Aorta (tissue), 5 donors: Measurements from ENCODE around the gene HSPA12A. TPM values are rescaled to one million over a fixed set of nuclear protein-coding genes. Genes with fewer than 3 reads are reported as not detected.

ENCODE experiments used
- ATAC-seq: fragments of 200-7000 bp; cut with Tn5 transposase; one replicate; pipeline ENCODE4 v1.9.1; 2022; ENCODE audit warnings: moderate library complexity; ENCODE audit not compliant: low FRiP score
- DNase-seq, 2 donors: peaks; one replicate each; pipeline ENCODE4 v3.0.0-alpha.2; 2020
- H3K27ac ChIP-seq, 2 donors: one replicate each; pipeline ENCODE4 v1.5.1; 2013; ENCODE audit warnings: low read length in 2 of 2, mild to moderate bottlenecking in 2 of 2, moderate library complexity in 2 of 2, control low read depth in 1 of 2, inconsistent platforms in 1 of 2, low read depth in 1 of 2
- H3K27me3 ChIP-seq, 2 donors: one replicate each; pipeline ENCODE4 v1.6.1; 2013; ENCODE audit warnings: control low read depth in 1 of 2, low read length in 1 of 2, mild to moderate bottlenecking in 1 of 2, moderate library complexity in 1 of 2; ENCODE audit not compliant: insufficient read depth in 2 of 2, control insufficient read depth in 1 of 2
- H3K36me3 ChIP-seq, 2 donors: one replicate each; pipeline ENCODE4 v1.6.1; 2013; ENCODE audit warnings: control low read depth in 1 of 2, low read length in 1 of 2, mild to moderate bottlenecking in 1 of 2; ENCODE audit not compliant: insufficient read depth in 2 of 2, control insufficient read depth in 1 of 2
- H3K4me1 ChIP-seq, 2 donors: one replicate each; pipeline ENCODE4 v1.6.1; 2013; ENCODE audit warnings: low read length in 2 of 2, control low read depth in 1 of 2, mild to moderate bottlenecking in 1 of 2, moderate library complexity in 1 of 2; ENCODE audit not compliant: insufficient read depth in 2 of 2, control insufficient read depth in 1 of 2
- H3K4me3 ChIP-seq, 2 donors: one replicate each; pipeline ENCODE4 v1.5.1; 2013; ENCODE audit warnings: low read length in 2 of 2, control low read depth in 1 of 2, mild to moderate bottlenecking in 1 of 2
- H3K9me3 ChIP-seq: one replicate; pipeline ENCODE4 v1.6.1; 2013; ENCODE audit warnings: mild to moderate bottlenecking, low read length; ENCODE audit not compliant: control insufficient read depth
- WGBS, 2 donors: extraction: QIAGEN DNeasy Blood & Tissue Kit; methylation state at CpG; one replicate each; pipeline ENCODE4 v1.1.7; 2013; 5-methylcytosine and 5-hydroxymethylcytosine counted together
- intact Hi-C, 2 donors: fragments of 100-400 bp; cut with DNase I; formaldehyde crosslinking; loops; one replicate each; pipeline versions ENCODE4 v1.14.2 to v1.15.0; 2022
- polyA plus RNA-seq, 2 donors: library from polyadenylated mRNA; stranded (reverse); fragments of 200-250 nt; gene quantifications; one replicate each; pipeline ENCODE4 v1.2.3, GENCODE V29; 2013
- total RNA-seq, 2 donors: library from RNA; stranded (reverse); fragmentation: NEBNext Ultra II Directional; extraction: Animal tissue kit (Norgen Biotek cat#: 25700); gene quantifications; one replicate each; pipeline ENCODE4 v1.2.1, GENCODE V29; 2021
- donor health status: healthy with polysubstance abuse.
- donor health status: Bipolar disorder and iron deficiency.
- donor health status: DM: no; HTN: no; CAD: no.
- donor health status: DM: no; HTN: no; CAD: no.
- donor health status: DM: yes; HTN: yes; CAD: no.

The HSPA12A gene
- total and polyA plus RNA-seq, 4 donors: 2.3 to 25.7 (median 10.2) TPM

DNA sequence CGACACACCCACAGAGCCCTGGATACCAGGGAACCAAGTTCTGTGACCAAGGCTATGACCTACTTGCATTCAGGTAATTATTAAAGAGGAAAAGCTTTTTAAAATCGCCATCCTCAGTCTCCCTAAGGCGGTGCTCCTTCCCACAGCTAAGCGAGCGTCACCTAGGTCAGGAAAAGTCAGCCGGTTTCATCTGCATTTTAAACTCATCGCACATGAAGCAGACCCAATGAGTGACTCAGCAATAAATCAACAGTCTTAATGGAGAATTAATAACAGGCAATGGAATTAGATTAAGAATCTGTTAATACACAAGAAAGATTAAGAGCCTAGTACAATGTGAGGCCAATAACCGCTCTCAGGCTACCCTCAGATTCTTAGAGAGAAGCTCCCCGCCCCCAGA, 59.2 kb downstream of the HSPA12A start:
- intact Hi-C loops: loop anchor here (1.0 to 5.0 kb wide), 3 partner anchors 84 to 104 kb away; no protein-coding TSS in a partner anchor
- no peaks in the 10 kb centered on the region for H3K27me3 ChIP-seq
- ATAC-seq (no peak), DNase-seq (no peak)
- H3K4me1 ChIP-seq: no peaks in the 10 kb centered on the region
- no peaks in the 10 kb centered on the region for H3K9me3 ChIP-seq
- WGBS, 2 donors: 94 to 97% methylated on average over 9 of the region's 9 CpGs
- H3K4me3 ChIP-seq: no peak overlapping the region
- H3K36me3 ChIP-seq: no peaks in the 10 kb centered on the region
- H3K27ac ChIP-seq: no peak overlapping the region

DNA sequence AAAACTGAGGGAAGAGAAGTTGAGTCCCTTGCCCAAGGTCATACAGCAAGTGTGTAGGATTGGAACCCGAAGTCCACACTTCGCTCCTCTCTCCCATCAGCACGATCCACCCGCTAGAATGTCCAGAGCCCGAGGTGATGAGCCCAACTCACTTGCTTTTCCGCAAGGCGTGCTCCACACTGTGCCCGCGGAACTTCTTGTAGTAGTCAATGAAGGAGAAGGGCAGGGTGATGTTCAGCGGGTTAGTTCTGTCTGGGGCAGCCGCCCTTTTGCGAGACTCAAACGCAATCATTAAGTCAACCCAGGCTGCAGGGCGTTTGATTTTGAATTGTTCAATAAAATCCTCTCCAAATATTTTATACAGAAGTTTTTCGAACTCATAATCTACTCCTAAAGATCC, 63.0 kb downstream of the HSPA12A start:
- Histone ChIP-seq H3K27me3 (no peaks in the 10 kb centered on the region), H3K27ac (no peak overlapping the region), H3K36me3 (peaks cover 0 to 2% of the 10 kb centered on the region in 2 donors), H3K4me3 (no peak overlapping the region), H3K4me1 (no peaks in the 10 kb centered on the region), H3K9me3 (no peaks in the 10 kb centered on the region)
- intact Hi-C loops: no loop called here
- DNase-seq (no peak), ATAC-seq (no peak)
- 96% methylated on average over 15 of the region's 15 CpGs for WGBS, 2 donors

DNA sequence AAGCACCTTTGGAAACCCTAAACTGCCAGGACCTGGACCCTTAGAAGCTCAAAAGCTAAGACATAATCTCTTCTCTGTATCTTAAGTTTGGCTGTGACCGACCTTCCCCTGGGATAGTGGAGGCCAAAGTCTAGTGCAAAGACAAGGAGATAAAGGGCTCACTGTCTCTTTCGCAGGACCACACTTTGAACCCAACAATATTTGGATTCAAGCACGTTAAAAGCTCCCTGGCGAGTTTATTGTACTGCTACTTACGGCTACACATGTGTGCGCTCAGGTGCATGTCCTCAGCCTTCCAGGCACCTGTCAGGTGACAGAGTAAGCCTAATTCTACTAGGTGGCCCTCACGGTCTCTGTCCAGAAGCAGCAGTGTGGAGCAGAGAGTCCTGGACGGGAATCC, 65.7 kb downstream of the HSPA12A start:
- intact Hi-C loops: no loop called here

DNA sequence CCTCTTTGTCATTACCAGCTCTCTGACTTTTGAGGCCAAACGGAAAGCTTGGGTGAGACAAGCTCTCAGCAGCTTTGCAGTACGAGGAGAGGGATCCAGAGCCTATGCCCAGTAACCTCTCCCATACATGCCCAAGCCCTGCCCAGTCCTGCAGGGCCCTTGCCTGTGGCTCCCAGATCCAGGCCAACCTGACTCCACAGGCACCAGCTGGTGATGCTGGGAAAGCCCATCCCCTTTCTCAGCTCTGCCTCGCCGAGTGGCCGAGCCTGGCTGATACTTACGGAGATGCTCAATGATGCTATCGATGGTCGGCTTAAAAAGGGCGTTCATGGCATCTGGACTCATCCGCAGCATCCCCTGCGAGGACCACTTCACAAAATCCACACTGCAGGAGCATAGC, 66.2 kb downstream of the HSPA12A start:
- no peaks in the 10 kb centered on the region for H3K4me1 ChIP-seq
- H3K27me3 ChIP-seq: no peaks in the 10 kb centered on the region
- H3K36me3 ChIP-seq: peaks cover 0 to 2% of the 10 kb centered on the region in 2 donors
- ATAC-seq (no peak), DNase-seq (no peak)
- H3K9me3 ChIP-seq: no peaks in the 10 kb centered on the region
- H3K4me3 ChIP-seq: no peak overlapping the region
- 91 to 92% methylated on average over 11 of the region's 11 CpGs for whole genome bisulfite sequencing, 2 donors
- intact Hi-C loops: no loop called here
- H3K27ac ChIP-seq: no peak overlapping the region

More for the DNA sequence above, 65.7 kb downstream of the HSPA12A start:
- Histone ChIP-seq H3K9me3 (no peaks in the 10 kb centered on the region), H3K36me3 (peaks cover 0 to 2% of the 10 kb centered on the region in 2 donors), H3K27ac (no peak overlapping the region), H3K27me3 (no peaks in the 10 kb centered on the region), H3K4me1 (no peaks in the 10 kb centered on the region), H3K4me3 (no peak overlapping the region)
- no peak for DNase-seq
- no peak for ATAC-seq
- 81 to 89% methylated on average over 8 of the region's 8 CpGs for WGBS, 2 donors

DNA sequence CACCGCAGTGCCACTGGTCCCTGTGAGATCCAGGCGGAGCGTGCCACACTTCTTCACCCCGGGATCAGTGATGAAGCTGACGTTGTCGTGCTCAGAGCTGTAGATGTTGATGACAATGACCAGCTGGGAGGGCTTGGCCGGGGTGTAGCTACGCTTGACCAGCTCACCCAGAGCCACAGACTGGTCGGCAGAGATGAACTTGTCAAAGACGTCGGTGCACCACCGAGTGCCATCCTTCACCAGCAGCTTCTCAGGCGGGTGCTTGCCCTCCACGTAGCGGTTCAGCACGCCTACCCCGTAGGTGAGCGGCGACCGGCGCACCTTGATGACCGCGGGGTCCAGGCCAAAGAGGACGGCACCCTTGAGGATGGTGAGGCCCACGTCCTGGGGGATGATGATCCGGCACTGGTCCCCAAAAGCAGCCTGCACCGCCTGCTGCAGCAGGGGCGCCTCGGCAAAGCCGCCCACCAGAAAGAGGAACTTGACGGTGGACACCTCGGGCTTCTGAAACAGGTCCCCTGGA, 67.4 kb downstream of the HSPA12A start:
- WGBS, 2 donors: 94 to 95% methylated on average over 32 of the region's 32 CpGs
- intact Hi-C loops: no loop called here
- Histone ChIP-seq H3K4me1 (no peaks in the 10 kb centered on the region), H3K4me3 (no peak overlapping the region), H3K27me3 (no peaks in the 10 kb centered on the region), H3K36me3 (peaks cover 0 to 2% of the 10 kb centered on the region in 2 donors), H3K27ac (no peak overlapping the region), H3K9me3 (no peaks in the 10 kb centered on the region)
- ATAC-seq (no peak), DNase-seq (no peak)

DNA sequence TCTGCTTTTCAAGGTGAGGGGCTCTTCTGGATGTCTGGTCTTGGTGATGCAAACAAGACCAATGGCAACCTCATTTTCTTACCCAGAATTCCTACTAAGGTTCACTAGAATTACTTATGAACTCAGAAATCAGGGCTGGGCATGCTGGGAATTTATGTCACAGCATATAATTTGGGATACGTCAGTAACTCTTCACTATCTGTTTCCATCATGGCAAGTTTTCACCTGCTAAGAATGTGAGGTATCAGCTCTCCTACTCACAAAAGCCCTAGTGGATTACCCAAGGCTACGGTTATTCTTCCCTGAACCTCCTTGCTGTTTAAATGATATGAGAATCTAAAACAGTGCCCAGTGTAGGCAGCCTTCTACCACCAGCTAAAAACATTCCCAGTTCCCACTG, 68.5 kb downstream of the HSPA12A start:
- Histone ChIP-seq H3K4me1 (no peaks in the 10 kb centered on the region), H3K27me3 (no peaks in the 10 kb centered on the region), H3K9me3 (no peaks in the 10 kb centered on the region), H3K36me3 (peaks cover 0 to 2% of the 10 kb centered on the region in 2 donors), H3K27ac (no peak overlapping the region), H3K4me3 (no peak overlapping the region)
- intact Hi-C loops: no loop called here
- ATAC-seq: no peak
- WGBS, 2 donors: 80 to 88% methylated on average over 2 of the region's 2 CpGs
- DNase-seq: no peak

DNA sequence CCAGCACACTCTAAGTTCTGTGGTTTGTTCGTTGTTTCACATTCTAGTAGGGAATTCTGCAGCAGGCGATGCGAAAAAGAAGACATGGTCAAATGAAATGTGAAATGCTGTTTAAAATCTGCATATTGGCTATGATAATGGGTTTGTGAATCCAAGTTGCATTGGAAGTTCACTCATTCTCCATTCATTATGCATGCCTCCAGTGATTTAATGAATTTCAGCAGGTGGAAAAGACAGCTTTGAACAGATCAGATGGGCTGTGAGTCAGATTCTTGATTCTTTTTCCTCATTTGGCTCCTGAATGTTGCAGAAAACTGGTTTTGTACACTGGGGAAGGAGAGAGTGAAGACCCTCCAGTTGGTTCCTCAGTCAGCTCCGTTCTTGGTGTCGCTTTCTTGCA, 69.5 kb downstream of the HSPA12A start:
- intact Hi-C loops: no loop called here
- H3K36me3 ChIP-seq: peaks cover 0 to 2% of the 10 kb centered on the region in 2 donors

DNA sequence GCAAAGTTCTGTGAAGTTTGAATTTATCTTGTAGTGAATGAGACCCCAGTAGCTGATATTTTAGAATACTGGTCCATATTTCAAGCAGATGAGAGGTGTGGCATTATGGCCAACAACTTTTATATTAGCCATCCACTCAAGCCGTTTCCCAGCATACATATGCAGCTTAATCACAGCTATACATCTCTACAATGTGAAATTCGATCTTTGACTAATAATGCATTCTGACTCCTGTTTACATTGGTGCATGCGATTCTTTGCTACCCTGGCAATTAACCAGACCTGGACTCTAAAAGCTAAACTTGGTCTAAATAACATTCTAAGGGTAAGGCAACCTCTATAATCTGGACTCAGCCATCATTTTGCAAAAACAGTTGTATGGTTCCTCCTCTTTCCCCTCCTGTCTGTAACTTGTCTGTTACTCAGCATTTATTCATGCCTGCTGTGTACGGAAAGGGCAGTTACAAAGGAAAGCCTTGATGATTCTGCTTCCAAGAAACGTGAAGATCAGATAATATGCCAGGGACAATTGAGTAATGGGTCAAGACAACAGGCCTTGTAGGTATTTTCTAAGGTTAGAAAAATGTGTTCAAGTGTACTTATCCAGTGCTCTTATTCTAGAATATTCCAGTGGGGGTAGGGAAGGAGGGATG, 71.0 kb downstream of the HSPA12A start:
- Histone ChIP-seq H3K27me3 (no peaks in the 10 kb centered on the region), H3K27ac (no peak overlapping the region), H3K36me3 (peaks cover 0 to 2% of the 10 kb centered on the region in 2 donors), H3K9me3 (no peaks in the 10 kb centered on the region), H3K4me1 (no peaks in the 10 kb centered on the region), H3K4me3 (no peak overlapping the region)
- 82 to 87% methylated on average over 5 of the region's 5 CpGs for WGBS, 2 donors
- DNase-seq (no peak), ATAC-seq (no peak)
- intact Hi-C loops: no loop called here

More for the DNA sequence above, 69.5 kb downstream of the HSPA12A start:
- Histone ChIP-seq H3K9me3 (no peaks in the 10 kb centered on the region), H3K27me3 (no peaks in the 10 kb centered on the region), H3K4me3 (no peak overlapping the region), H3K27ac (no peak overlapping the region), H3K4me1 (no peaks in the 10 kb centered on the region)
- no peak for DNase-seq
- WGBS, 2 donors: 93 to 99% methylated on average over 5 of the region's 5 CpGs
- no peak for ATAC-seq

DNA sequence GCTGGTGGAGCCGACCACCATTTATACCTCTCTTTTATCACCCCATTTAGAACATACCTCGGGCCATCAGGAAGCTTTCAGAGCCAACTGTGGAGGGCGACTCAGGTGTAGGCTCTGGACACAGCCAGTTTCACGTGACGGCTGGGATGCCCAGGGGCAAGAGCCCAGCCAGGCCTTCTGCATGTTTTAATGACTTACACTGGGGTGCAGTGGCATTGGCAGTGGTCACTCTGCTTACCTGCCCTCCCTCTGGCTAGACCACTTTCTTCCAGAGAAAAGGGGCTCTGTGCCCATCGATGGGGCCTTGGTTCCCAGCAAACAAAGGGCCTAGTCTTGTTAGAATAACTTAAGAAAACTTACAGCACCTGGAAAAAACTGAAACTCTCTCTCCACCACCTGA, 71.7 kb downstream of the HSPA12A start:
- no peak overlapping the region for H3K27ac ChIP-seq
- intact Hi-C loops: no loop called here
- DNase-seq (no peak), ATAC-seq (no peak)
- H3K9me3 ChIP-seq: no peaks in the 10 kb centered on the region
- H3K4me3 ChIP-seq: no peak overlapping the region
- peaks cover 0 to 2% of the 10 kb centered on the region in 2 donors for H3K36me3 ChIP-seq
- no peaks in the 10 kb centered on the region for H3K27me3 ChIP-seq
- H3K4me1 ChIP-seq: no peaks in the 10 kb centered on the region
- WGBS, 2 donors: 91 to 92% methylated on average over 6 of the region's 6 CpGs
